SIG-M5 treated with dmso at 0.1 percent for 504 hours (cell line): ENCODE data around the gene GATA5.
A peak's percentile ranks its signal among the peaks of the same experiment; 100 is the strongest.

ENCODE experiments used
- DNase-seq: peaks from one replicate; lab custom pipeline; 2025; ENCODE audit not compliant: unreplicated experiment; lab: John Stamatoyannopoulos, UW

GATA5 gene

DNA sequence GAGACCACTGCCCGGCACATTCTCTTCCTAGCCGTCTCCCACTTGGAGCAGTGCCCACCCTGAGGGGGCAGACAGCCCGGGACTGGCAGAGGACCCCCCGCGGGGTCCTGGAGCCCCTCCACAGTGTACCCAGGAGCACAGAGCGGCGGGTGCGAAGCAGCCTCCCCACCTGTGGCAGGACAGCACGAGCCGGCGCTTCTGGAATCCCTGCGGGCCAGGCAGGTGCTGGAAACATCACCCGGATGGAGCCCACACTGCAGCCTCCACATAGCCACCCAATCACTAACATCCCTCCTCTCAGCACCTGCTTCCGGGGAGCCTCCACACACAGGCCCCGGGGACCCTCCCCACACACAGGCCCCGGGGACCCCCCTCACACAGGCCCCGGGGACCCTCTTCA is 18.7 kb downstream of the GATA5 start:
- no peak for DNase-seq

GRCh38 chr20:62455929-62456328 is 19.9 kb downstream of the GATA5 start:
- no peak for DNase-seq

DNA sequence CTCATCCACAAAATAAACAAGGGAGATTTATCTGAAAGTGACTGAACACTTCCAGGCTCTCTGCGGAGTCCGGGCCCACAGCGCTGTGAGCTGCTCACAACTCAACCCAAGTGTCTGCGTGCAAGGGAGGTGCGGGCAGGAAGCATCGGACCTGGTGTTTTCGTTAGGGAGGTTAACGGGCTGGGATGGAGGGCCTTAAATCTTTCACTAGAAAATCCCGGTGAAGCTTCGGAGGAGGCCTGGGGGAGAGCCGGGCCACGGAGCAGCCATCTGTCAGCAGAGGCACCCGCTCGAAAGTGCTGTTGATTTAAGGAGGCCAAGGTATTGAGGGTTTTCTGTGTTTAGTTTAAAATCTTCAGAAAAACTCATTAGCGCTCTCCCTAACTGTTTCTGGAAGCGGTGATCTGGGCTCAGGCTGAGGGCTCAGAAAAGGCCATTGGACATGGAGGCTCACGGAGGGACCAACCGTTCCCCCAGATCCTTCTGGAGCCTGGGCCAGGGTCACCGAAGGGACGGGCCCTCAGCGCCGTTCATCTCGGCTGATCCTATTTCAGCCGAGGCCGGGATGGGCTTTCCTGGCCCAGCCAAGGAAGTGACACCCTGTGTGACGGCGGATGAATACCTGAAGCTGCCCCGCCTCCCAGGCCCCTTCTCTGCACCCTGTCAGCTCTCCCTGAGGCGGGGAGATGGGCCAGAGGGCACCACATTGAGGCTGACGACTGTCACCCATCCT is 20.7 kb downstream of the GATA5 start:
- no peak for DNase-seq

DNA sequence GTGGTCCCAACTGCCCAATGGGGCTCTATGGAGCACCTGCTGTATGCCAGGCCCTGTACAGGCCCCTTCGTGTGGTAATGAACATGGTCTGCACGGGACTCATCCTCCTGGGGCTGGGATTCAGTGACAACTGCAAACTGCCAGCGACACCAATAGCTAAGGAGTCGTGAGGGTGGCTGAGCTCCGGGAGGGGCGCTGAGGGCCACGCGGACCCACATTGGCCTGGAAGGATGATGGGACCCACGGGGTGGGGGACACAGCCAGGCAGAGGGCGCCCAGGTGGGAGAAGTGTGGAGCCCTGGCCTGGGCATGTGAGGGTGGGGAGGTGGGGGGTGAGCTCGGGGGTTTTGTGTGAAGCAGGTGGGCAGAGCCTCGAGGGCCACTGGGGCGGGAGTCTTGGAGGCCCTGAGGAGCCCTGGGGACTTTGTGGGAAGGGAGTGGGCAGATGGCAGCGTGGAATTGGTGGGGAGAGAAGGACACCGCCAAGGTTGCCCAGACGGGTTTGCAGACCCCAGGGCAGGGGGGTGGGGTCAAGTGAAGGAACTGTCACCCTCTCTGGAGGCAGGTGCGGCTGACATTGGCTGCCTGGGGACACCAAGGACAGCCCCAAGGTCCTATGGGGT is 22.5 kb downstream of the GATA5 start:
- DNase-seq: no peak

- peak; percentile 38 for DNase-seq
These were observed 23.2 kb downstream of the GATA5 start for GRCh38 chr20:62452475-62453095.

DNA sequence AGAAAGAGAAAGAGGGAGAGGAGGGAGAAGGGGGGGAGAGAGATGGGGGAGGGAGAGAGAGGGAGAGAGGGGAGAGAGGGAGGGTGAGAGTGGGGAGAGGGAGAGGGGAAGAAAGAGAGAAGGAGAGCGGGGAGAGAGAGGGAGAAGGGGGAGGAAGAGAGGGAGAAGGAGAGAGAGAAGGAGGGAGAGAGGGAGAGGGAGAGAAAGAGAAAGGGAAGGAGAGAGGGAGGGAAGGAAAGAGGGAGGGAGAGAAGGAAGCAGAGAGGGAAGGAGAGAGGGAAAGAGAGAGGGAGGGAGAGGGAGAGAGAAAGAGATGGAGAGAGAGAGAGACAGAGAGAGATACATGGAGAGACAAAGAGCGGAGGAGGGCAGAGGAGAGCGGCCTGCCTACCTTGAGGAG is 23.8 kb downstream of the GATA5 start:
- no peak for DNase-seq

DNA sequence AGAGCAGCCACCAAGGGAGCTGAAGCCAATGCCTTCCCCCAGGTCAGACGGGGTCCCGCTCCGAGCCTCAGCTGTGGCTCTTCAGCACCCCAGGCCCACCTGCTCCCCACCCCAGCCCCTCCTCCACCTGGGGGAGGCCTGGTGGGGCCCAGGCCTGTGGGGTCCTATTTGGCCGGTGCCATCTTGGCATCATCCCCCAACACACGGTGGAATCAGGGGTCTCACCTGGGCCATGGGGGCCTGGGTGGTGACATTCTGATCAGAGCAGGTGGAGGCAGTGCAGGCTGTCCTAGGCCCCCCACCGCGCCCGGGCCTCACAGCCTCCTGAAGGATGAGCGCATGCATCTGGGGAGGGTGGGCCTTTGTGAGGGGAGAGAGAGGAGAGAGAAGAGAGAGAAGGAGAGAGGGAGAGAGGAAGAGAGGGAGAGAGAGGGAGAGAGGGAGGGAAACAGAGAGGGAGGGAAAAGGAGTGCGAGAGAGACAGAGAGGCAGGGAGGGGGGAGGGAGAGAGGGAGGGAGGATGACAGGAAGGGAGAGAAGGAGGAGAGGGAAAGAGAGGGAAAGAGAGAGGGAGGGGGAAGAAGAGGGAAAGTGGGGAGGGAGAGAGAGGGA is 24.5 kb downstream of the GATA5 start:
- no peak for DNase-seq

DNA sequence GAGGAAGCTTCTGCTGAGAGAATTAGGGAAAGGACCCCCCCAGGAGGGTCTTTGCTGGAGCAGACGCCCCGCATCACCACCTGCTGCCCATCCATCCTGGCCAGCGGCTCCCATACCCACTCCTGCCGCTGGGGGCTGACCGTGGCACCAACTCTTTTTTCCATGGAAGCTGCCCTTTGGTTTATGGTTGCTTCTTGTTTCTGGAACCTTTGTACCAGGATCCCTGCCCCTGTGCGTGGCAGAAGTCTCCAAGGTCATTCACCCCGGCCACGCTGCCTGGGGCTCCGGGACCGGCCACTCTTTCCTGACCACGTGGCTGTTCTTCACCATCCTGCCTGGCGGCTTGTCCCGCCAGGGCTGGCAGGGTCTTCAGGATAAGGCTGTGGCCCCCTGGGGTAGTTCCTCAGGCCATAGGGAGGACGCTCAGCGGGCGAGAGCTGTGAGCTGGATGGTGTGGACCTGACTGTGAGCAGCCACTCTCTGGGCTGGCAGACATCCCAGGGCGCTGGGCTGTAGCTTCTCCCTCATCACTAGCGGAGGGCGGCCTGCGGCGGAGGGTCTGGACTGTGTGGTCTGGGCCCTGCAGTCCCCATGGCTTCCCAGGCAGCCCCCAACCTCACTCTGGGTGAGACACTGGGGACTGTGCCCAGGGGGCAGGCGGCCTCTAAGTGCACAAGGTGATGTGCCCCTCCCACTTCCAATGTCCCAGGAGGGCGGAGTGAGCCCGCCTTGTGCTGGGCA is 25.7 kb downstream of the GATA5 start:
- DNase-seq: no peak

DNA sequence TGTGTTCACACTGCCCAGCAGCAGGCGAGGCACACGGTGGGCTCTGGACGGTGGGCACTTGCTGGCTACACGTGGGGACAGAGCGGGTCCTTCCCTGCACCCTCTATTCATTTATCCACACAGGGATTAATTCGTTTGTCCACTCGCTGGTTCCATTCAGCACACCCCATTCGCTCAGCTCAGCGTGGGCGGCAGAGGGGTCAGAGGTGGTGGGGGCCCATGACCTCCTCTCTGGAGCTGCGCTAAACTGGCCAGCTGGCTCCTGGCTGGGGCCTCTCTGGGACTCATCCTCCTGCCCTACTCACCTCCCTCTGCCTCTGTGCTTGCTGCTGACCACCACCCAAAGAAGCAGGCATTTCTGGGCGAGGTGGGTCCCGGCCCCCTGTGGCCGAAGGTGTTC is 27.0 kb downstream of the GATA5 start:
- DNase-seq: no peak

DNA sequence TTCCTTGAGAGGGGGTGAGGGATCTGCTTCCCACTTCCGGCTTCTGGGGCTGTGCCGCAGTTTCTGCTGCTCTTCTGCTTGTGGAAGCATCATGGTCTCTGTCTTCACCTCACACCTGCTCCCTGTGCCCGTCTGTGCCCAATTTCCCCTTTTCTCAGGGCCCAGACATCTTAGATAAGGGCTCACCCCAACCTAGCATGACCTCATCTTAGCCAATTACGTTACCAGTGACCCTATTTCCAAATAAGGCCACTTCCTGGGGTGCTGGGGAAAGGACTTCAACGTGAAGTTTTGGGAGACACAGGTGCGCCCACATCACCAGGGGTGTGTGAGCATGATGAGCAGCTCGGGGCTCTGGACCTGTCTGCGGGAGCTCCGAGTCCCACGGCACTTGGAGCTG is 27.8 kb downstream of the GATA5 start:
- DNase-seq: peak; percentile 1

DNA sequence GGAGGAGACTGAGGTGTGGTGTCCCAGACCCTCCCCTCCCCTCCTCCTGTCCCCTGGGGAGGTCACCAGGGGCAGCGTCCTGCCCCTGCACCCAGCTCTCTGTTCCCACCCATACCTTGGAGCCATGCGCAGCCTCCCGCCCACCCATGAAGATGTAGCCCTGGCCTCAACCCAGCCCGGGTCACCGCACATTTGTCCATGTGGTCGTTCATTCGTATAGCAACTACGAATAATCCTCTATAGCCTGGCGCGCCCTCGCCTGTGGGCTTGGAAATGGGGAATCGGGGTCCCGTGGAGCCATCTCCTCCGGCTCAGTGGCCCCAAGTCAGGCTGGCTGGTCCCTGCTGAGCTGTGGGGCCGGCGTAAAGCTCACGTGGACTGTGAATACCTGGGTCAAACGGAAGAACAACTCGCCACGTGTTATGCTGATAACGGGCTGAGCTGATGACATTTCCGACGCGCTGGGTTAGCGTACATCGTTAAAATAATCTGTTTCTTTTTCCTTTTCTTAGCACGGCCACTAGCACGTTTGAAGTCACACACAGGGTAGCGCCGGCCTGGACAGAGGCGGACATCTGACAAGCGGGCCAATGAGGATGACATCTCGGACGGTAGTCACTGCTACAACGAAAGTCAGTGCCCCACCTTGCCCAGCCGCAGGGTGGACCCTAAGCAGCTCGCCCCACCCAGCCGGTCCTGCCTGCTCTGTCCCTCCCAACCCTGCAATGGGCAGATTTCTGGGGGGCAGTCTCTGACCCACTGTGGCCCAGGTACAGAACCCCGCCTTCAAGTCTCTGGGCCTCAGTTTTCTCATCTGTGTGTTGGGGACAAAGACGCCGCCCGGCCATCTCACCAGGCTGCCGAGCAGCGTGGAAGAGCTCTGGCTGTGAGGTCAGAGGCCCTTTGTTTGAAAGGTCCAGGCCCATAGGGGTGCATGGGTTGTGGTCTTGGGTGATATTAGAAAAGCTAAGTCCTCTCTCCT is 28.6 kb downstream of the GATA5 start:
- DNase-seq: no peak

- no peak for DNase-seq
These were observed 29.3 kb downstream of the GATA5 start for GRCh38 chr20:62446481-62446880.

GRCh38 chr20:62445553-62446340 is 30.0 kb downstream of the GATA5 start:
- DNase-seq: no peak

DNA sequence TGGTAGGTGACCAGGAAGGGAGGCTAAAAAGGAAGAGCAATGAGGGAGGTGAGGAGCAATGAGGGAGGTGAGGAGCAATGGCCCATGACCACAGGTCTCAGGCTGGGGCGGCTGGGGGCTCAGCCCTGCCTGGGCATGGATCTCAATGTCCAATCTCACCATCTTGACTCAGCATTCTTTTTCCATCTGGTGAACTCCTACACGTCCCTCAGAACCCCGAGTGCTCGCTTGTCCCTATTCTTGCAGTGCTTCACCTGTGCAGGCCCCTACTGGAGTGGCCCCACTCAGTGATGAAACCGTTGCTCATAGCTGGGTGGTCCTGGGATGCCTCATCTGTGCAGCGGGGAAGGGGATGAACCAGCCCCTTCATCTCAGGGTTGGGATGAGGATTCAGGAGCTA is 31.5 kb downstream of the GATA5 start:
- no peak for DNase-seq

GRCh38 chr20:62441987-62442539 is 33.7 kb downstream of the GATA5 start:
- no peak for DNase-seq

DNA sequence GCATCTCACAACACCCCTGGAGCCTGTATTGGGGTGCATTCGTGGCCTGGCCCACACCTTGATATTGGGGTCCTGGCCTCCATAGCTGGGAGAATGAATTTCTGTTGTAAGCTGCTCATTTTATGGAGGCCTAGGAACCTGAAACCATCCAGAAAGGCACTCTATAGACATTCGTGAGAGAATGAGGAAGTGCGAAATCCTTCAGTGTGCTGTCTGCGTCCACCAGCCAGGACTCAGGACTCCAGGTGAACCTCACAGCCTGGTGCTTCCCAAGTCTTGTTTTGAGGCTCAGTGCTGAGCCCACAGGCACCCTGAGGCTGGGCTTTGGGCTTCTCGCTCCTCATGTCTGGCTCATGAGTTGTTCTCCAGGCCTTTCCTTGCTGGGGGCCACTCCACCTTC is 36.6 kb downstream of the GATA5 start:
- DNase-seq: peak; percentile 20

DNA sequence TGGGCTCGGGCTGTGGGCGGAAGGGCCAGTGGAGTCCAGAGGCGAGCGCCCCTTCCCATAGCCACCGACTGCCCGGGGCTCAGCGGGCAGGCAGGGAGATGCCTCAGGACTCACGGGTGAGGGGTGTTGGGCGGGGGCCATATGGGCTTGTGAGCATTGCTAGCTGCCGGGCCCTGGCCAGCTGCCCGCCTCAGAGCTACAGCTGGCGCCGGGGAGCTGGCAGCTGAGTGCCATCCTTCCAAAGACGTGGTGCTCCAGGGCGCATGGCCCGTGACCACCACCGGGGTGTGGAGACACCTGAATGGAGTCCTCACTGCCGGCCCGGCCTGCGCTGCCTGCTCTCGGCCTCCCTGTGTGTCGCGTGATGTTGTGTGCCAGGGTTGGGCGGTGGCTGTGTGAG is 37.9 kb downstream of the GATA5 start:
- DNase-seq: no peak

DNA sequence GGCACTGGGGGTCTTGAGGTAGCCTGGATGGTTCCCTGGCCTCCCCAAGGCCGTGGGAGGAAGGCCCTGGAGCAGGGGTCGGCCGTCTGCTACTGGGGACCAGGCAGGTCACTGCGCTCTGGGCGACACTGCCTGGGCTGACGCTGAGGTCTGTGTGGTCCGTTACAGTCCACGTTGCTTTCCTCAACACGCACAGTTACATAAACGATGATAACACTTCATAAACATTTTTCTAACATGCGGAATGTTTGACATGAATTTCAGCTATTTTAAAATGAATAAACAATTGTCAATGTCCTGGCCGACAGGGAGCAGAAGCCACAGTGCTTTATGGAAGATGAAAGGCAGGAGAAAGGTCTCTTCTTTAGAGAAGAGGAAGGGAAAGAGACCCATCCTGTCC is 38.3 kb downstream of the GATA5 start:
- no peak for DNase-seq

DNA sequence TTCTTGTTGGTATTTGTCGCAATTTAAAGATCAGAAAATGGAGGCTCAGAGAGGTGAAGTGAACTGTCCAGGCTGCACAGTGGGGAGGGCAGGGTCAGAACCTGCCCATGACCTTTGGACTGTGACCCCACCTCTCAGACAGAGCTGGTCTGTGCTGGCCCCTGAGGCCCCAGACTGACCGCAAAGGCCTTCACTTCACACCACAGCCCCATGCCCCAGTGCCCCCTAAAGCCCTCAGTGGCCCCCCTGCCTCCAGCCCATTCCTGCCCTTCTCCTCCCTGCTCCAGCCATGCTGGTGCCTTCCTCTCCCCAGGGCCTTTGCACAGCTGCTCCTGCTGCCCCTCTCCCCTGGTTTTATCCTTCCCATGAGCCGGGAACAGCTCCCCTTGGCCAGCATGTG is 39.1 kb downstream of the GATA5 start:
- DNase-seq: no peak
